NCI-H1092 (cell line): ENCODE results near the gene IDS.
"Not testable (repeated sequence)": the region's sequence is repeated elsewhere in the genome, so short reads cannot be mapped to it uniquely, and the experiment has no call there.

Experiments
- DNase-seq: peaks from one replicate; lab custom pipeline; 2025; lab: John Stamatoyannopoulos, UW

The IDS gene

DNA sequence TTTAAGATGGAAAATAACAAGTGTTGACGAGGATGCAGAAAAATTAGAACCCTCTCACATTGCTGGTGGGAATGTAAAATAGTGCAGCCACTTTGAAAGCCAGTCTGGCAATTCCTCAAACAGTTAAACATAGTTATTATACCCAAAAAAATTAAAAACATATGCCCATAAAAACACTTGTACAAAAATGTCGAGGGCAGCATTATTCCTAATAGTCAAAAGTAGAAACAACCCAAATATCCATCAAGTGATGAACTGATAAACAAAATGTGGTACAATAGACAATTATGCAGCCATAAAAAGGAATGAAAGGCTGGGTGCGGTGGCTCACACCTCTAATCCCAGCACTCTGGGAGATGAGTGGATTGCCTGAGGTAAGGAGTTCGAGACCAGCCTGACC, 6.3 kb downstream of the IDS start:
- DNase-seq = no peak

- DNase-seq = no peak
Observed at GRCh38 chrX:149497626-149498025, 7.5 kb downstream of the IDS start.

DNA sequence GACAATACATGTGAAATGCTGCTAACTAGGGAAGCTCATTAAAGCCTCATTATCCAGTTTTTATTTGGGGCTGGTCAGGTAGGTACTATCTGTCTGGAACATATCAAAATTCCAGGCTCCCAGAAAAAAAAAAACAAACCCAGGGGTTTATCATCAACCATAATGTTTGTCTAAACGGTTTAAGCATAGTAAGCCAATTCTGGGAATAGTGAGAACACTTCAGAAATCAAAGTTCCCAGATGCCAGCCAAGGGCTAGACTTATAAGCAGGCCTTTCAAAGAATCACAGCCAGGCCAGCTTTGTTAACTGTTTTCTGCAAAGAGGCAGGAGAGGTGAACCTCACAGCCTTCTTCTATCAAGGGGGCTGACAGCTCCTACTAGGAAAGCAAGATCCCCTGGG, 8.1 kb downstream of the IDS start:
- no peak for DNase-seq

DNA sequence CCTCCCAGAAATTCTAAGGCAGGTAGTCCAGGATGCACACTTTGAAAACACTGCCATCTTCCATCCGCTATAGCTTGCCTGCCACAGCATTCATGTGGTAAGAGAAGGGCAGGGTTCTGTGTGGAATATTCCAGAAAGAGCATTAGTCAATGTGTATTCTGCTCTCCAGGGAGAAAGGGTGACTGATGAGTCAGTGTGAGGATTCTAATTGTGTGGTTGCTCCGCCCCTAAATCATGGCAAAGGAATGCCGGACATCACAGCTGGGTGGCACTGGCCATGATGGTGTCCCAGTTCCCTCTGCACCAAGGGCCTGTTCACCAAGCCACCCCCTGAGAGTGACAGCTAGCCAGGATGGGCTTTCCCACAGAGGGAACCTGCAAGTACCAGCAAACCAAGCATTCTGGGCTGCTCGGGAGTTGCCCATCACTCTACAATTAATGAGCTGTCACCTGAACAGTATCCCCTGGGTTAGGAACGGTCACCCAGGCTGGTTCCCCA, 9.5 kb downstream of the IDS start:
- no peak for DNase-seq

- no peak for DNase-seq
Observed at GRCh38 chrX:149494844-149495565, 10.1 kb downstream of the IDS start.

DNA sequence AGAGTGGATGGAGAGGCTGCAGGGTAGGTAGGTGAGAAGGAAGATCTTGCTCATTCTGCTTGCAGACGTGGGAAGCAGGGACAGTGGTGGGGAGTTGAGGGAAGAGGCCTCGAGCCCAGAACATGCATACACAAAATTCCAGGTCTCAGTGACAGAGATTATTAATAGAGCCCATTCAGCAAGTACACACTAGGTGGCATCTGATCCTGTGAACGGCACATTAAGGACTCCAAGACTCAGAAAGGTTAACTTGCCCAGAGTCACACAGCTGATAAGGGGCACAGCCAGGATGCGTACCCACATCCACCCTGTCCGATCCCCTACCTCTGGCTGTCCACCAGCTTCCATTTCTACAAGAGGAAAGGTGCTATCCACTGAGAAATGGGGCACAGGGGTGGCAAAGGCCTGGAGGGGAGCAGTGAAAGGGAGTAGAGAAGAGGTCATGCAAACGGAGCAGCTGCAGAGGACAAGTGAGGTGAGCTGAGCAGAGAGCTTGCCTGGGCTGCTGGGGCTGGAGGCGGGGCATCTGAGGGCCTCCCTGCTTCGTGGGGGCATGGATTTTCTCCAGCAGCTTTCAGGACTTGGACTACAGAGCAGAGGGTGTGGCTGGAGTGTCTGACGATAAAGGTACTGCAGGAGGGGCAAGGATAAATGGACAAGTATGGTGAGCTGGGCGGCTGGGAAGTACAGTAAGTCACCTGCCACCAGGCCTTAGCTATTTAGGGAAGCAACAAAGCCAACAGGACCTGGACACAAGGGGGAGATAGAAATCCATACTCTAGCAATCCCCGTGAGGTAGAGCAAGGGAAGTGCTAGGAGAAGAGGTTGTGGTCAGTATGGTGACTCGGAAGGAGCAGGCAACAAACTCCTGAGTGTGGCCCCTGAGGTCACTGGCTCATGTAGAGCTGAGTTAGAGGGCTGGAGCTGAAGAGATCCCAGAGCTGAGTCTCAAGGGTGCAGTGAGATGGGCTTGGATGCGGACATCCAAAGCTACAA, 11.2 kb downstream of the IDS start:
- DNase-seq = no peak

DNA sequence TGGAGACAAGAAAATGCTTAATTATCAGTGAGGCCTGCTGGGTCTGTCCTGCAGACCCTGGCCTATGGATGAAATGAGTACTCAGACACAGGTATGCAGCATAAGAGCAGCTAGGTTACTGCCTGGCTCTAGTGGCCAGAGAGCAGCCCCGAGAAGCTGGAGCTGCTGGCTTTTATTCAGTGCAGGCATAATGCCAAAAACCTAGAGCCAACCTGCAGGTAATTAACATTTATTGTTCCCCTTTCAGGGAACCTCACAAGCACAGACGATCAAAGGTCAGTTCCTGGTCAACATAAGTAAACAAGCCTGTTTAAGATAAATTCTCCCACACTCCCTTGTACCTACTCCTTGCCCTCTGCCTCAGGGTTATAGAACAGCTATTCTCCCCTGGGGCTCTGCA, 13.3 kb downstream of the IDS start:
- DNase-seq = no peak

- DNase-seq = no peak
Observed at GRCh38 chrX:149490100-149490499, 15.0 kb downstream of the IDS start.

- not testable (repeated sequence) for DNase-seq
Observed at GRCh38 chrX:149488411-149489052, 16.6 kb downstream of the IDS start.

DNA sequence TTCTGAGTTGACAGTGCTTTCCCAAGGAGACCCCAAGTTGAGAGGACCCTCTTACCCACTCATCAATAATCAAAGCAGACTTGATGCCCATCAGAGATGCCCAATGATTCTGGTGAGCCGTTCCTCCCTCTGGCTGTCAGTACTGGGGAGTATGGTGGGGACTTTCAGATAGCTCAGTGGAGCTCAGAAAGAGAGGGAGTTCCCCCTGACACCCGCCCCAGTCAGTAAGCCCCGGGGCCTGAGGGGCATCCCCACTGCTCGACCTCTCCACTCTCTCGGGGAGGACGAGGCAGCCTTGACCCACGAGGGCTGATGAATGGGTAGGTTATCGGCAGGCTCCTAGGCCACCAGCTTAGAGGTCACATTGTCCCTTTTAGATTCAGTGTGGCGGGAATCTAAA, 17.1 kb downstream of the IDS start:
- not testable (repeated sequence) for DNase-seq

DNA sequence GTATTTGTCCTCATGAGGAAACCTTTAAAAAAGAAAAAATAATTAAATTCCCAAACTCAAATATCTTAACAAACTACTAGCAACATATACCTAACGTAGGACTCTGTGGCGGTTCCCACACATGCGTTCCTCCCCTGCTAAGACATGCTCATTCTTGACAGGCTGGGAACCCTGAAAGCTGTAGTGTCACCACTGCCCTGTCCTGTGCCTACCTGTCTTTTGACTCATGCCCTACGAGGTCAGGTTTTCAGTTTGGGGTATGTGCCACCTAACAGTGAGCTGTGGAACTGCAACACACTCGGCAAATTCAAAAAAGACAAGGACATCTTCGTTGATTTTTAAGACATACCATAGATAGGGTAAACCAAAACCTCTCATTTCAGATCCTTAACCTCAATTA, 17.8 kb downstream of the IDS start:
- no peak for DNase-seq

GRCh38 chrX:149476513-149476912, 28.6 kb downstream of the IDS start:
- DNase-seq = no peak

DNA sequence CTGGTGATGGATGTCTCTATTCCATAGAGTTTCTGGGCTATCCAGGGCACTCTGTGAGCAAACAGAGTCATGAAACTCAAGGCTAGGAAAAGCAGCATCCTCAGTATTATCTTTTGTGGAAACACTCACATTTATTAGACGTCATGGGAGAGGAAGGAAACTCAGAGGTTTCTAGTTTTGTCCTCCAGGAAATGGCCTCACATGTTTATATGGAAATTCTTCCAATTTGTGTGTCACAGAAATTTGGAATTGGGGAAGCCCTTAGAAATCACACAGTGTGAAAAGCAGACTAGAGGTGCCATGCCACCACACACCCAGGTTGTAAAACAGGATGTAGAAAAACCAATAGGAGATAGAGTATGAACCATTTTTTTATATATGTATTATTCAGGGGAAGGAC, 31.1 kb downstream of the IDS start:
- DNase-seq = no peak

DNA sequence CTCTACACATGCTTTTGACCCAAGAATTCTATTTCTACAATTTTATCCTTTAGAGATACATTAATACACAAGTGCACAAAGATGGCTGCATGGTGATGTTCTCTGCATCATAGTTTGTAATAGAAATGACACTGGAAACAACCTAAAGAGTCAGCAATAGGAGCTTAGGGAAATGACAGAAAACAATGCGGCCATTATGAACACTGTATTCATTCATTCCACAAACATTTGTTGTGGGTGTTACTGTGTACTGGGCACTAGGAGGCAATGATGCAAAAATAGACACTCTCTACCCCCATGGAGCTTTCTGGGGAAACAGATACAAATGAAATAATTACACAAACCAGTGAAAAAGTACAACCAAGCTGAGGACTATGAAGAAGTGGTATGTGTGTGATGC, 32.0 kb downstream of the IDS start:
- DNase-seq = no peak

DNA sequence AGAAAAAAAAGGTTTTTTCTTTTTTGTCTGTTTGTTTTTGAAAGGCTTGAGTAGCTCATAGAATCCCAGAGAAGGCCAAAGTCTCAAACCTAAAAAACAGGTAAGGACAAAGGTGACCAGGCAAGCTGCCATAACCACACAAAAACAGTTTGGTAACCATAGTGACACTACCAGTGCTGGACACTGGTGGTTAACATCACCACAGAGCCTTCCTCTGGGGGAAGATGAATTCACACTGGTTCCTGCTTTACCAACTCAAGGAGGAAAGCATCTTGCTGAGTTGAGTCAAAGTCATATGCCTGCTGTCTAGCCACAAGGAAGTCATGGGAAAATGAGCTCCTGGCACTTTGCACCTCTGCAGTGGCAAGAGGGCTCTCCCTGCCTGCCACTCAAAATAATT, 32.5 kb downstream of the IDS start:
- DNase-seq = no peak

GRCh38 chrX:149471397-149471796, 33.7 kb downstream of the IDS start:
- DNase-seq = no peak

DNA sequence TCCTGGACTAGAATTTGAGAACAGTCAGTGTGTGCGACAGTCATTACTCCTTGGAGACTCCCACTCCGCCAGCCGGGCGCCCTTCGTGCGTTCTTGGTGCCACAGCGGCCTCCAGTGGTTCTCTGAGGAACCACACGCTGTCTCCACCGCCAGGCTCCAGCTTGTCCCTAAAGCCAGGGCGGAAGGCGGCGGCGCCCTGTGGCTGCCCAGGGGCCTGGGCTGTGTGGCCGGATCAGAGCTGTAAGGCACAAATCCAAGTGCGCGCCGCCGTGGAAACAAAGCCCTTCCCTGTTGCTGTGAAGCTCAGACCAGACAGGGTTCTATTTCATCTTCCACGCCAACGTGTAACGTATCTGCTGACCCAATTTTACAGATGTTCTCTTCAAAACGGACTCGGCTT, 34.2 kb downstream of the IDS start:
- DNase-seq = peak; percentile 84

DNA sequence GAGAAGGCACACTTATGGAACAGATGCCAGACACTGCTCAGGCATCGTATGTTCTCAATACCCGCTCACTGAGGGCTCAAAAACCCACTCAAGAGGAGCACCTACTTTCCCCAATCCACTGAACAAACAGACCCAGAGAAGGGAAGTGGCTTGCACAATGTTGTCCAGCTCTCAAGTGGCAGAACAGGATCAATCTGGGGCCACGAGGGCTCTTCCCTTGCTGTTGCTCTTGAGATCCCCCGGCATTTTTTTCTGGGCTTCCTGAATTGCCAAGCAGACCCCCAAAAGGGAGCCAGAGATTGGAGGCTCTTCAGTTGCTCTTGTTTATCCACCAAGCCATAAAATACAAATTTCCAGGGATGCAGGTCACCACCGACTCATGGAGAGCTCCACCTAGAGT, 35.7 kb downstream of the IDS start:
- DNase-seq = no peak

DNA sequence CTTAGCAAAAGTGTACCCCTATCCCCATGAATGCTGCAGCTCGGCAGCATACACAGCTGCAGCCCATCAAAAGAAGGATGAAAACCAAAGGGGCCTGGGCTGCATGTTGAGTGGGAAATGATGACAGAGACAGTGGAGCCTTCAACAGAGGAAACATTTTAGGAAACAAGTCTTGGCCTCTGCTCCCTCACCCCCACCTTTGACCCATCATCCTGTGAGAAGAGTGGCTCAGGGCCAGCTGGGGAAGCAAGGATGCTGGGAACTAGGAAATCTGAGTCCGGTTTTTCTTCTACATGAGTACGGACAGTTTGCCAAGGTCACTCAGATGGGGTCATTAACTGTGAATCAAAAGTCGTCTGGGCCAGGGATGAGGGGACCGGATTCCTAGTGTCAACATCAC, 37.2 kb downstream of the IDS start:
- DNase-seq = no peak

DNA sequence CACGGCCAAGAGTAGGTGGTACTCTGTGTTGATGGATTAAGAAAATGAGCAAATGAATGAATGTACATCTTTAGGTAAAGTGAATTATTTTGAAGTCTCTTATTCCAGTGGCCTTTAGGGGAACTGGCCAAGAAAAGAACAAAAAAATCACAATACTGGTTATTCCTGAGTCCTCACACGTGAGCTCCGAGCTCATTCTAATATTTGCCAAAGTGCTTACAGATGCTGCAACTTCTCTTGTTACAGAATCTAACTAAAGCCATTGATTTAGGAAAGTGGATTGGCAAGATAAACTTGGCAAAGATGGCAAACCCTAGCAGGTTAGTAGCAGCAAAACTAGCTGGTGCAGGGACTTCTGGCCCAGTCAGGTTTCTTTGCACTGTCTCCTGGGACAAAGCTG, 37.6 kb downstream of the IDS start:
- DNase-seq = no peak

DNA sequence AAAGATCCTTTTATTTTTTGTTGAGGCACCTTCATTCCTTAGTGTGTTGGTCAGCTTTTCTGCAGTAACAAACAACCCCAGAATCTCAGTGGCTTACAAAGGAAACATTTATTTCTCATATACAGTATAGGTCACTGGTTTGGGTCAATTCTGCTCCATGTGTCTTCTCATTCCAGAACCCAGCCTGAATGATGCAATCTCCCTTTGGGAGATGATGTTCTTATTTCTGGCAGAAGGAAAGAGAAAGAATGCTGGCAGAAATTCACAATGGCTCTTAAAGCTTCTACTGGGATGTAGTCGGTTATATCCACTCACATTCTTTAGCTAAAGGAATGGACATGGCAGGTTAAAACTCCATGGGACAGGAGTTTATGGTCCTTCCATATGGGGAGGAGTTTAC, 42.3 kb downstream of the IDS start:
- DNase-seq = no peak

- DNase-seq = no peak
Observed at GRCh38 chrX:149461746-149462145, 43.4 kb downstream of the IDS start.

- DNase-seq = no peak
Observed at GRCh38 chrX:149458586-149458985, 46.5 kb downstream of the IDS start.
